ENCODE results near the gene NLN. TPM values are rescaled to one million over a fixed set of nuclear protein-coding genes. Genes with fewer than 3 reads are reported as not detected.

The NLN gene
- total RNA-seq, 4 donors from 2014 or later, result 20.4 to 29.9 (median 27.9) TPM

DNA sequence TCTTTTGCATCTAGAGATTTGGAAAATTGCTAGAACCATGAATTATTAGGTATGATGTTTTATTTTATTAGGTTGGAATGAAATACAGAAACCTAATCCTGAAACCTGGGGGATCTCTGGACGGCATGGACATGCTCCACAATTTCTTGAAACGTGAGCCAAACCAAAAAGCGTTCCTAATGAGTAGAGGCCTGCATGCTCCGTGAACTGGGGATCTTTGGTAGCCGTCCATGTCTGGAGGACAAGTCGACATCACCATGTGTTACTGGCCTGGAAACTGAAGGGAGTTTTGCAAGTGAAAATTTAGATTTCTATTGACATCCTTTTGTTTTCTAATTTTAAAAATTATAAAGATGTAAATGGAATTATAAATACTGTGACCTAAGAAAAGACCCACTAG, 100.7 kb downstream of the NLN start:
- Histone ChIP-seq H3K27me3 (no peaks in the 10 kb centered on the region), H3K4me3 (no peak overlapping the region), H3K9me3 (no peaks in the 10 kb centered on the region), H3K27ac (peak overlapping the region in 1 of 4 donors; percentile 13), H3K4me1 (peaks cover 6 to 13% of the 10 kb centered on the region in 2 donors), H3K36me3 (no peaks in the 10 kb centered on the region)
- ATAC-seq (no peak), DNase-seq (no peak)
- TF ChIP-seq POLR2A (IDR thresholded peaks at IDR 0.05), result no peak
- TF ChIP-seq, protein P1, sequence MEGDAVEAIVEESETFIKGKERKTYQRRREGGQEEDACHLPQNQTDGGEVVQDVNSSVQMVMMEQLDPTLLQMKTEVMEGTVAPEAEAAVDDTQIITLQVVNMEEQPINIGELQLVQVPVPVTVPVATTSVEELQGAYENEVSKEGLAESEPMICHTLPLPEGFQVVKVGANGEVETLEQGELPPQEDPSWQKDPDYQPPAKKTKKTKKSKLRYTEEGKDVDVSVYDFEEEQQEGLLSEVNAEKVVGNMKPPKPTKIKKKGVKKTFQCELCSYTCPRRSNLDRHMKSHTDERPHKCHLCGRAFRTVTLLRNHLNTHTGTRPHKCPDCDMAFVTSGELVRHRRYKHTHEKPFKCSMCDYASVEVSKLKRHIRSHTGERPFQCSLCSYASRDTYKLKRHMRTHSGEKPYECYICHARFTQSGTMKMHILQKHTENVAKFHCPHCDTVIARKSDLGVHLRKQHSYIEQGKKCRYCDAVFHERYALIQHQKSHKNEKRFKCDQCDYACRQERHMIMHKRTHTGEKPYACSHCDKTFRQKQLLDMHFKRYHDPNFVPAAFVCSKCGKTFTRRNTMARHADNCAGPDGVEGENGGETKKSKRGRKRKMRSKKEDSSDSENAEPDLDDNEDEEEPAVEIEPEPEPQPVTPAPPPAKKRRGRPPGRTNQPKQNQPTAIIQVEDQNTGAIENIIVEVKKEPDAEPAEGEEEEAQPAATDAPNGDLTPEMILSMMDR (IDR thresholded peaks at IDR 0.05 in 4 of 5, conservative IDR thresholded peaks at IDR 0.05 in 1 of 5), result no peak
- in situ Hi-C loops (cut with MboI; ENCODE audit: low sequenced_read_pairs in 4 of 4), result no loop called here
- intact Hi-C loops (cut with DNase I; ENCODE audit: low total_unique reads), result no loop called here

DNA sequence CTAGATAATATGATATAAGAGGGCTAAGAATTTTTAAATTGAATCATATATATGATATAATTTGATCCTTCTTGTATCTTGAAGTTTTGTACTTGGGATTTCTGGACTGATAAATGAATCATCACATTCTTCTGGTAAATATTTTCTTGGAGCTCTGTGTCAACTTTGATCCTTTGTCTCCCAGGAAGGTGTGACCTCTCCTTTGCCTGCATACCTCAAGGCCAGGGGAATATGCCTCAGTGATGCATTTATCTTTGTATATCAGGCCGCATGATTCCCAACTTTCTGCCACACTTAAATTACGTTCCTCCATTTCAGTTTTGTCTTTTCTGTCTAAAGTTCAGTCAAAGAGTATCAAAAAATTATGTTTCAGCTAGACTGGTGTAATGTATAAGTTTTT, 101.2 kb downstream of the NLN start:
- intact Hi-C loops (cut with DNase I; ENCODE audit: low total_unique reads) (no loop called here), in situ Hi-C loops (cut with MboI; ENCODE audit: low sequenced_read_pairs in 4 of 4) (no loop called here)
- Histone ChIP-seq H3K4me1 (peaks cover 6 to 13% of the 10 kb centered on the region in 2 donors), H3K27ac (no peak overlapping the region), H3K9me3 (no peaks in the 10 kb centered on the region), H3K27me3 (no peaks in the 10 kb centered on the region), H3K4me3 (no peak overlapping the region), H3K36me3 (no peaks in the 10 kb centered on the region)
- DNase-seq (no peak), ATAC-seq (no peak)
- no peak for TF ChIP-seq POLR2A (IDR thresholded peaks at IDR 0.05)
- TF ChIP-seq, protein P1 (IDR thresholded peaks at IDR 0.05 in 4 of 5, conservative IDR thresholded peaks at IDR 0.05 in 1 of 5), result no peak

DNA sequence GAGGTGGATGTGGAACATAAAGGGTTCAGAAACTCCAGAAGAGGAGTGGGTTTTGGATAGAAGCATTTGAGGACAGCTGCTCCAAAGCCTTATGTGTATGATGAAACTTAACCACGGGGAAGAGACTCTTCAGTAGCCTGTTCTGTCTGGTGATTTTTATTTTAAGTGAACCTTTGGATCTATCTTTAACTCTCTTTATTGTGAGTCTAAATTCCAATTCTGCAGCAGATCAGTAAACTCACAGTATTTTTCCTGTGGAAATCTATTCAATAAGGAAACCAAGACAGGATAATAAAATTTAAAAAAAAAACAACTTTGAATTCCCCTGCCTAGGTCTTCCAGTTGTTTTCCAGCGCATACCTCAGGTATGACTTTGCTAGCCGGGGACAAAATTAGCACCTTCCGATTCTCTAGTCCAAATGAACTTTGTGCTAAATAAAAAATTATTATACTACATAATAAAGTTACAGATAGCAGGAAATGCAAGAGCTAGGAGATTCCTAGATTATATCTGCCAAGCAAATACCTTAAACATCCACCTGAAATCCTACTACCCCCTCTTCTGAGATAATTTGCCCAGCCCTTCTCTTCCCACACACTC, 101.9 kb downstream of the NLN start:
- H3K27ac ChIP-seq, result no peak overlapping the region
- intact Hi-C loops (cut with DNase I; ENCODE audit: low total_unique reads) (no loop called here), in situ Hi-C loops (cut with MboI; ENCODE audit: low sequenced_read_pairs in 4 of 4) (no loop called here)
- DNase-seq (no peak), ATAC-seq (no peak)
- no peaks in the 10 kb centered on the region for H3K9me3 ChIP-seq
- H3K27me3 ChIP-seq, result no peaks in the 10 kb centered on the region
- no peak overlapping the region for H3K4me3 ChIP-seq
- H3K4me1 ChIP-seq, result peaks cover 6 to 13% of the 10 kb centered on the region in 2 donors
- TF ChIP-seq, protein P1 (IDR thresholded peaks at IDR 0.05 in 4 of 5, conservative IDR thresholded peaks at IDR 0.05 in 1 of 5), result no peak
- no peaks in the 10 kb centered on the region for H3K36me3 ChIP-seq

DNA sequence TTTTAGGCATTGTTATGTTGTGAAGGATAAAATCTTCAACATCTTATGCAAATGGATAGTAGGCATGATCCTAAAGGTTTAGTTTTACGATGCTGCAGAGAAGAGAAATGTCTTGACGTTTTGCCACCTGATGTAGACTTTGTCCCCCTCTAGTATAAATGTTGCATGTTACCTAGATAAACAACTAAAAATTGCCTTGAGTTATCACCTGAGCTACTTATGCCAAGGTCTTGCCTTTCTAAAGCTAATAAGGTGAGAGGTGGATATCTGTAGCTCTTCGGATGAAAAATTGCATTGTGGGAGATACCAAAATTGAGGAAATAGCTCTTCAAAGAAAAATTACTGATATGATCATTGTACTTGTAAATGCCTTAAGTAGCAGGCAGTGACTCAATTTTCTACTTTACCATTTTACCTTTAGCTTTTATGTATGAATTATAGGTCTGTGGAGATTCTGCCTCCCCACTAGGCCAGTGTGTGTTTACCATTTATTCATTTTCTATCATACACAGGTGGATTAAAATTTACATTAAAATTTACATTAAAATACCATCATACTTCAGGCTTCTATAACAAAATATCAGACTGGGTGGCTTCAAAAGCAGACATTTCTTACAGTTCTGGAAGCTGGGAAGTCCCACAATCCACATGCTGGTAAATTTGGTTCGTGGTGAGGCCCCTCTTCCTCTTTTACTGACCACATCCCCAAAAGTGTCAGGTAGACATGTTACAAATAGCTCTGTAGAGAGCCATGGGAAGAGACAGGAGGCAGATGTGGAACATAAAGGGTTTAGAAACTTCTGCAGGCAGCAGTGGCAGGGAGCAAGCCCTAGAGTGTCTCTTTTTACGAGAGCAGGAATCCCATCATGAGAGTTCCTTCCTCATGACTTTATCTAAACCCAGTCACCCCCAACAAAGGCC, 103.7 kb downstream of the NLN start:
- Histone ChIP-seq H3K36me3 (no peaks in the 10 kb centered on the region), H3K4me1 (peaks cover 6 to 13% of the 10 kb centered on the region in 2 donors), H3K27me3 (no peaks in the 10 kb centered on the region), H3K27ac (no peak overlapping the region), H3K9me3 (no peaks in the 10 kb centered on the region), H3K4me3 (no peak overlapping the region)
- intact Hi-C loops (cut with DNase I; ENCODE audit: low total_unique reads) (no loop called here), in situ Hi-C loops (cut with MboI; ENCODE audit: low sequenced_read_pairs in 4 of 4) (no loop called here)
- TF ChIP-seq POLR2A (IDR thresholded peaks at IDR 0.05), result no peak
- DNase-seq (no peak), ATAC-seq (no peak)

All from gastrocnemius medialis (tissue), 4 donors.